ENCODE results near the gene RBBP4. TPM values are rescaled to one million over a fixed set of nuclear protein-coding genes. Genes with fewer than 3 reads are reported as not detected.

Gene RBBP4
- total and polyA plus RNA-seq, 2 of the 8 experiments (the other 6 are each of a cell fraction or from before 2014, with no cell fraction given) = 147 to 397 TPM

DNA sequence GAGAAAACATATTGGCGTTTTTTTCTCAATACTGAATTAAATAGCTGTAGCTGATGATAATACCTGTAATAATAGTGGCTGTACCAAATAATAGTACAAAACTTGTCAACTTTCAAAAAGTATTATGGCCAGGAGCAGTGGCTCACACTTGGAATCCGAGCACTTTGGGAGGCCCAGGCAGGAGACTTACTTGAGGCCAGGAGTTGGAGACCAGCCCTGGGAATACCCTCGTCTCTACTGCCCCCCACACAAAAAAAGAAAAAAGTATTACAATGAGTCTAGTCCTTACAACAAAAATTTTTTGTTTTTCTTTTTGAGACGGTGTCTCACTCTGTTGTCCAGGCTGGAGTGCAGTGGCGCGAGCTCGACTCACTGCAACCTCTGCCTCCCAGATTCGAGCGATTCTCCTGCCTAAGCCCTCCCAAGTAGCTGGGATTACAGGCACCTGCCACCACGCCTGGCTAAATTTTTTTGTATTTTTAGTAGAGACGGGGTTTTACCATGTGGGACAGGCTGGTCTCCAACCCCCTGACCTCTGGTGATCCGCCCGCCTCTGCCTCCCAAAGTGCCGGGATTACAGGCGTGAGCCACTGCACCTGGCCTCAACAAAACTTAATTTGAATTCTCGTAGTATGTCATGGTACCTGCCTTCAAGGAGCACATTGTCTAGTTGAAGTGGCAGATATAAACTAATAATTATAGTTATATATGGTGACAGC lies 1.4 kb downstream of the RBBP4 start (continued):
- TF ChIP-seq, protein P1, sequence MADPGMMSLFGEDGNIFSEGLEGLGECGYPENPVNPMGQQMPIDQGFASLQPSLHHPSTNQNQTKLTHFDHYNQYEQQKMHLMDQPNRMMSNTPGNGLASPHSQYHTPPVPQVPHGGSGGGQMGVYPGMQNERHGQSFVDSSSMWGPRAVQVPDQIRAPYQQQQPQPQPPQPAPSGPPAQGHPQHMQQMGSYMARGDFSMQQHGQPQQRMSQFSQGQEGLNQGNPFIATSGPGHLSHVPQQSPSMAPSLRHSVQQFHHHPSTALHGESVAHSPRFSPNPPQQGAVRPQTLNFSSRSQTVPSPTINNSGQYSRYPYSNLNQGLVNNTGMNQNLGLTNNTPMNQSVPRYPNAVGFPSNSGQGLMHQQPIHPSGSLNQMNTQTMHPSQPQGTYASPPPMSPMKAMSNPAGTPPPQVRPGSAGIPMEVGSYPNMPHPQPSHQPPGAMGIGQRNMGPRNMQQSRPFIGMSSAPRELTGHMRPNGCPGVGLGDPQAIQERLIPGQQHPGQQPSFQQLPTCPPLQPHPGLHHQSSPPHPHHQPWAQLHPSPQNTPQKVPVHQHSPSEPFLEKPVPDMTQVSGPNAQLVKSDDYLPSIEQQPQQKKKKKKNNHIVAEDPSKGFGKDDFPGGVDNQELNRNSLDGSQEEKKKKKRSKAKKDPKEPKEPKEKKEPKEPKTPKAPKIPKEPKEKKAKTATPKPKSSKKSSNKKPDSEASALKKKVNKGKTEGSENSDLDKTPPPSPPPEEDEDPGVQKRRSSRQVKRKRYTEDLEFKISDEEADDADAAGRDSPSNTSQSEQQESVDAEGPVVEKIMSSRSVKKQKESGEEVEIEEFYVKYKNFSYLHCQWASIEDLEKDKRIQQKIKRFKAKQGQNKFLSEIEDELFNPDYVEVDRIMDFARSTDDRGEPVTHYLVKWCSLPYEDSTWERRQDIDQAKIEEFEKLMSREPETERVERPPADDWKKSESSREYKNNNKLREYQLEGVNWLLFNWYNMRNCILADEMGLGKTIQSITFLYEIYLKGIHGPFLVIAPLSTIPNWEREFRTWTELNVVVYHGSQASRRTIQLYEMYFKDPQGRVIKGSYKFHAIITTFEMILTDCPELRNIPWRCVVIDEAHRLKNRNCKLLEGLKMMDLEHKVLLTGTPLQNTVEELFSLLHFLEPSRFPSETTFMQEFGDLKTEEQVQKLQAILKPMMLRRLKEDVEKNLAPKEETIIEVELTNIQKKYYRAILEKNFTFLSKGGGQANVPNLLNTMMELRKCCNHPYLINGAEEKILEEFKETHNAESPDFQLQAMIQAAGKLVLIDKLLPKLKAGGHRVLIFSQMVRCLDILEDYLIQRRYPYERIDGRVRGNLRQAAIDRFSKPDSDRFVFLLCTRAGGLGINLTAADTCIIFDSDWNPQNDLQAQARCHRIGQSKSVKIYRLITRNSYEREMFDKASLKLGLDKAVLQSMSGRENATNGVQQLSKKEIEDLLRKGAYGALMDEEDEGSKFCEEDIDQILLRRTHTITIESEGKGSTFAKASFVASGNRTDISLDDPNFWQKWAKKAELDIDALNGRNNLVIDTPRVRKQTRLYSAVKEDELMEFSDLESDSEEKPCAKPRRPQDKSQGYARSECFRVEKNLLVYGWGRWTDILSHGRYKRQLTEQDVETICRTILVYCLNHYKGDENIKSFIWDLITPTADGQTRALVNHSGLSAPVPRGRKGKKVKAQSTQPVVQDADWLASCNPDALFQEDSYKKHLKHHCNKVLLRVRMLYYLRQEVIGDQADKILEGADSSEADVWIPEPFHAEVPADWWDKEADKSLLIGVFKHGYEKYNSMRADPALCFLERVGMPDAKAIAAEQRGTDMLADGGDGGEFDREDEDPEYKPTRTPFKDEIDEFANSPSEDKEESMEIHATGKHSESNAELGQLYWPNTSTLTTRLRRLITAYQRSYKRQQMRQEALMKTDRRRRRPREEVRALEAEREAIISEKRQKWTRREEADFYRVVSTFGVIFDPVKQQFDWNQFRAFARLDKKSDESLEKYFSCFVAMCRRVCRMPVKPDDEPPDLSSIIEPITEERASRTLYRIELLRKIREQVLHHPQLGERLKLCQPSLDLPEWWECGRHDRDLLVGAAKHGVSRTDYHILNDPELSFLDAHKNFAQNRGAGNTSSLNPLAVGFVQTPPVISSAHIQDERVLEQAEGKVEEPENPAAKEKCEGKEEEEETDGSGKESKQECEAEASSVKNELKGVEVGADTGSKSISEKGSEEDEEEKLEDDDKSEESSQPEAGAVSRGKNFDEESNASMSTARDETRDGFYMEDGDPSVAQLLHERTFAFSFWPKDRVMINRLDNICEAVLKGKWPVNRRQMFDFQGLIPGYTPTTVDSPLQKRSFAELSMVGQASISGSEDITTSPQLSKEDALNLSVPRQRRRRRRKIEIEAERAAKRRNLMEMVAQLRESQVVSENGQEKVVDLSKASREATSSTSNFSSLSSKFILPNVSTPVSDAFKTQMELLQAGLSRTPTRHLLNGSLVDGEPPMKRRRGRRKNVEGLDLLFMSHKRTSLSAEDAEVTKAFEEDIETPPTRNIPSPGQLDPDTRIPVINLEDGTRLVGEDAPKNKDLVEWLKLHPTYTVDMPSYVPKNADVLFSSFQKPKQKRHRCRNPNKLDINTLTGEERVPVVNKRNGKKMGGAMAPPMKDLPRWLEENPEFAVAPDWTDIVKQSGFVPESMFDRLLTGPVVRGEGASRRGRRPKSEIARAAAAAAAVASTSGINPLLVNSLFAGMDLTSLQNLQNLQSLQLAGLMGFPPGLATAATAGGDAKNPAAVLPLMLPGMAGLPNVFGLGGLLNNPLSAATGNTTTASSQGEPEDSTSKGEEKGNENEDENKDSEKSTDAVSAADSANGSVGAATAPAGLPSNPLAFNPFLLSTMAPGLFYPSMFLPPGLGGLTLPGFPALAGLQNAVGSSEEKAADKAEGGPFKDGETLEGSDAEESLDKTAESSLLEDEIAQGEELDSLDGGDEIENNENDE (IDR thresholded peaks at IDR 0.05; ENCODE audit: insufficient replicate concordance, low read length) = no peak
- TF ChIP-seq YY1 (IDR thresholded peaks at IDR 0.05; ENCODE audit: low read depth, low read length) (no peak), SP1 (IDR thresholded peaks at IDR 0.05; ENCODE audit: low read depth, low read length) (no peak), SIN3A (conservative IDR thresholded peaks at IDR 0.05 in 1 of 2, IDR thresholded peaks at IDR 0.05 in 1 of 2; ENCODE audit: low read depth in 1 of 2, low read length in 2 of 2) (no peak), BACH1 (IDR thresholded peaks at IDR 0.05; ENCODE audit: low read length) (no peak), CHD2 (IDR thresholded peaks at IDR 0.05; ENCODE audit: low read length) (no peak), JUN (IDR thresholded peaks at IDR 0.05; ENCODE audit: low read depth, low read length) (no peak)
- TF ChIP-seq, protein P2, sequence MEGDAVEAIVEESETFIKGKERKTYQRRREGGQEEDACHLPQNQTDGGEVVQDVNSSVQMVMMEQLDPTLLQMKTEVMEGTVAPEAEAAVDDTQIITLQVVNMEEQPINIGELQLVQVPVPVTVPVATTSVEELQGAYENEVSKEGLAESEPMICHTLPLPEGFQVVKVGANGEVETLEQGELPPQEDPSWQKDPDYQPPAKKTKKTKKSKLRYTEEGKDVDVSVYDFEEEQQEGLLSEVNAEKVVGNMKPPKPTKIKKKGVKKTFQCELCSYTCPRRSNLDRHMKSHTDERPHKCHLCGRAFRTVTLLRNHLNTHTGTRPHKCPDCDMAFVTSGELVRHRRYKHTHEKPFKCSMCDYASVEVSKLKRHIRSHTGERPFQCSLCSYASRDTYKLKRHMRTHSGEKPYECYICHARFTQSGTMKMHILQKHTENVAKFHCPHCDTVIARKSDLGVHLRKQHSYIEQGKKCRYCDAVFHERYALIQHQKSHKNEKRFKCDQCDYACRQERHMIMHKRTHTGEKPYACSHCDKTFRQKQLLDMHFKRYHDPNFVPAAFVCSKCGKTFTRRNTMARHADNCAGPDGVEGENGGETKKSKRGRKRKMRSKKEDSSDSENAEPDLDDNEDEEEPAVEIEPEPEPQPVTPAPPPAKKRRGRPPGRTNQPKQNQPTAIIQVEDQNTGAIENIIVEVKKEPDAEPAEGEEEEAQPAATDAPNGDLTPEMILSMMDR (IDR thresholded peaks at IDR 0.05; ENCODE audit: control extremely low read depth in 1 of 3, insufficient read depth in 1 of 3, low read depth in 1 of 3, low read length in 3 of 3) = no peak
